ENCODE data around the gene SLC66A1.

Gene SLC66A1

GRCh38 chr1:19343617-19344350, 31.7 kb downstream of the SLC66A1 start:
- no peak for DNase-seq (ENCODE audit: low spot score)

GRCh38 chr1:19344372-19344810, 32.3 kb downstream of the SLC66A1 start:
- DNase-seq (ENCODE audit: low spot score): peak; percentile 13

GRCh38 chr1:19344831-19345230, 32.7 kb downstream of the SLC66A1 start:
- DNase-seq (ENCODE audit: low spot score): no peak

- no peak for DNase-seq (ENCODE audit: low spot score)
These were observed 33.3 kb downstream of the SLC66A1 start for GRCh38 chr1:19345391-19345790.

- DNase-seq (ENCODE audit: low spot score): no peak
These were observed 33.9 kb downstream of the SLC66A1 start for GRCh38 chr1:19346026-19346425.

- no peak for DNase-seq (ENCODE audit: low spot score)
These were observed 35.5 kb downstream of the SLC66A1 start for GRCh38 chr1:19347533-19348172.

- no peak for DNase-seq (ENCODE audit: low spot score)
These were observed 36.5 kb downstream of the SLC66A1 start for GRCh38 chr1:19348441-19349198.

- no peak for DNase-seq (ENCODE audit: low spot score)
These were observed 37.9 kb downstream of the SLC66A1 start for GRCh38 chr1:19349999-19350398.

- DNase-seq (ENCODE audit: low spot score): no peak
These were observed 38.4 kb downstream of the SLC66A1 start for GRCh38 chr1:19350566-19350965.

- no peak for DNase-seq (ENCODE audit: low spot score)
These were observed 39.7 kb downstream of the SLC66A1 start for GRCh38 chr1:19351873-19352272.

- DNase-seq (ENCODE audit: low spot score): no peak
These were observed 40.7 kb downstream of the SLC66A1 start for GRCh38 chr1:19352839-19353238.

GRCh38 chr1:19353596-19353995, 41.5 kb downstream of the SLC66A1 start:
- no peak for DNase-seq (ENCODE audit: low spot score)

GRCh38 chr1:19354531-19354981, 42.4 kb downstream of the SLC66A1 start:
- DNase-seq (ENCODE audit: low spot score): no peak

GRCh38 chr1:19356266-19356665, 44.1 kb downstream of the SLC66A1 start:
- DNase-seq (ENCODE audit: low spot score): no peak

- no peak for DNase-seq (ENCODE audit: low spot score)
These were observed 45.3 kb downstream of the SLC66A1 start for GRCh38 chr1:19357299-19357986.

GRCh38 chr1:19358710-19359109, 46.6 kb downstream of the SLC66A1 start:
- DNase-seq (ENCODE audit: low spot score): no peak

GRCh38 chr1:19359357-19359756, 47.2 kb downstream of the SLC66A1 start:
- no peak for DNase-seq (ENCODE audit: low spot score)

GRCh38 chr1:19360016-19360415, 47.9 kb downstream of the SLC66A1 start:
- DNase-seq (ENCODE audit: low spot score): no peak

- DNase-seq (ENCODE audit: low spot score): no peak
These were observed 48.3 kb downstream of the SLC66A1 start for GRCh38 chr1:19360432-19360831.

- no peak for DNase-seq (ENCODE audit: low spot score)
These were observed 48.9 kb downstream of the SLC66A1 start for GRCh38 chr1:19360843-19361610.

- no peak for DNase-seq (ENCODE audit: low spot score)
These were observed 49.6 kb downstream of the SLC66A1 start for GRCh38 chr1:19361611-19362147.
